Measurements from ENCODE around the gene BAMBI. TPM values are rescaled to one million over a fixed set of nuclear protein-coding genes. Genes with fewer than 3 reads are reported as not detected.

The BAMBI gene
- total RNA-seq (2021; ENCODE audit: unreplicated experiment) (6.2 TPM), Bru-seq, nascent RNA (percentile 66 among the genes with signal in this experiment), BruChase-seq, experiment 1, labeled RNA remaining after a 6-hour chase (percentile 30 among the genes with signal in this experiment), BruChase-seq, experiment 2, labeled RNA remaining after a 2-hour chase (percentile 46 among the genes with signal in this experiment)
- polyA plus RNA-seq (2012), result 7.2 and 10.1 TPM in 2 replicates
- long read RNA-seq, transcript BAMBI-201 (3 exons, 1,877 nt), result major isoform, 21 of 21 reads
- long read RNA-seq, partial matches to known transcripts, result 0 of 21 reads
- long read RNA-seq, other reads (novel, unspliced or antisense), result 0 of 21 reads

GRCh38 chr10:28676968-28677887 lies at the start of gene BAMBI:
Gene BAMBI, plus strand, starts transcription at chr10:28677521. Its CDS starts 377 bp downstream, at chr10:28677898.
- peaks cover 24% of the 10 kb centered on the region for H3K79me2 ChIP-seq (ENCODE audit: insufficient read depth, low read length)
- ATAC-seq (peak; percentile 93), DNase-seq (ENCODE audit: low read depth, low spot score) (peak; percentile 77)
- intact Hi-C loops (cut with micrococcal nuclease), result loop anchor here (1.0 to 5.0 kb wide), 2 partner anchors 314 to 455 kb away; no protein-coding TSS in a partner anchor
- peak within 1 kb of the TSS; percentile 70 for H3K9ac ChIP-seq (ENCODE audit: low read length)
- no peaks in the 10 kb centered on the region for H3K9me3 ChIP-seq (ENCODE audit: control insufficient read depth in 1 of 2, insufficient read depth in 1 of 2, low read depth in 1 of 2, low read length in 2 of 2)
- H3K36me3 ChIP-seq (ENCODE audit: control insufficient read depth in 1 of 2, insufficient read depth in 2 of 2, low read length in 2 of 2), result peaks cover 1 to 4% of the 10 kb centered on the region in 2 experiments; a peak in 2 of 4 replicates
- H2AFZ ChIP-seq (ENCODE audit: low read depth, low read length, poor library complexity, severe bottlenecking), result peak within 1 kb of the TSS; percentile 13
- H3K27me3 ChIP-seq (ENCODE audit: insufficient read depth, low read length), result peaks cover 6% of the 10 kb centered on the region; the same call in 1 of the 2 replicates
- H3K4me1 ChIP-seq (ENCODE audit: control insufficient read depth in 1 of 2, insufficient read depth in 2 of 2, low read length in 2 of 2), result peaks cover 6 to 26% of the 10 kb centered on the region in 2 experiments
- peak within 1 kb of the TSS; percentile 57 to 77 for H3K4me3 ChIP-seq (replicated peaks in 1 of 2; ENCODE audit: low read depth in 1 of 2, low read length in 2 of 2)
- BruUV-seq (replicated peaks), result no TSS peak
- TF ChIP-seq CBX3 (IDR thresholded peaks at IDR 0.05; ENCODE audit: low read depth) (0 out of 2 replicates have a peak, but pooled peaks have one; percentile 3), POLR2AphosphoS5 (IDR thresholded peaks at IDR 0.05; ENCODE audit: low read depth, low read length) (peak; percentile 95), CTCF (IDR thresholded peaks at IDR 0.05 in 2 of 3, conservative IDR thresholded peaks at IDR 0.05 in 1 of 3; ENCODE audit: borderline replicate concordance in 1 of 3, insufficient read depth in 1 of 3, low read depth in 2 of 3, low read length in 2 of 3) (peak; percentile 32 to 52 (median 38); a peak in 4 of 6 replicates), EZH2 (IDR thresholded peaks at IDR 0.05) (no peak), CEBPB (IDR thresholded peaks at IDR 0.05; ENCODE audit: low read depth) (no peak), POLR2A (IDR thresholded peaks at IDR 0.05; ENCODE audit: borderline replicate concordance, extremely low read depth, insufficient read depth, insufficient read length) (no peak), ELF1 (IDR thresholded peaks at IDR 0.05; ENCODE audit: borderline replicate concordance, low read depth) (no peak), SIN3A (IDR thresholded peaks at IDR 0.05; ENCODE audit: low read depth) (peak; percentile 31; the same call in 1 of the 2 replicates), RAD21 (IDR thresholded peaks at IDR 0.05; ENCODE audit: low read depth) (peak; percentile 56), ATF3 (IDR thresholded peaks at IDR 0.05) (no peak), SP1 (IDR thresholded peaks at IDR 0.05; ENCODE audit: low read depth) (peak; percentile 39; the same call in 1 of the 2 replicates), REST (IDR thresholded peaks at IDR 0.05; ENCODE audit: low read depth) (no peak)
- no peaks in the 10 kb centered on the region for H4K20me1 ChIP-seq (ENCODE audit: insufficient read depth)
- peak within 1 kb of the TSS; percentile 68; the same call in 1 of the 2 replicates for H3K27ac ChIP-seq (ENCODE audit: low read depth, low read length)
- H3K9me2 ChIP-seq (ENCODE audit: insufficient read depth), result no peaks in the 10 kb centered on the region
- peak within 1 kb of the TSS; percentile 95 for H3K4me2 ChIP-seq (ENCODE audit: low read length)
- POLR2A ChIA-PET, result no interaction called here
- CTCF ChIA-PET, result interaction anchor here (0.6 to 1.3 kb wide), 3 partner anchors 10 to 452 kb away, joined by 3 to 4 read pairs (median 3); no protein-coding TSS in a partner anchor
- RAD21 ChIA-PET (ENCODE audit: low non-redundant PET in 1 of 2, low total read pairs in 2 of 2, uncharacterized antibody in 2 of 2, unreplicated experiment in 2 of 2), result no interaction called here
